B cell (primary cell): Measurements from ENCODE around the gene IFI44L. TPM values are rescaled to one million over a fixed set of nuclear protein-coding genes. Genes with fewer than 3 reads are reported as not detected.

Experiments
- ATAC-seq: fragments of 200-7000 bp; cut with Tn5 transposase; one replicate; pipeline ENCODE4 v1.10.0; 2021; ENCODE audit warnings: low read depth, mild to moderate bottlenecking, moderate number of reproducible peaks, moderate library complexity
- CTCF ChIA-PET: fragments of 350-600 bp; sonication (Branson Sonifier 250); formaldehyde crosslinking; loops from one replicate; lab custom pipeline; 2021; ENCODE audit warnings: antibody characterized with exemption, inconsistent platforms; lab: Charles Lee
- POLR2A ChIA-PET: fragments of 350-600 bp; sonication (Branson Sonifier 250); formaldehyde crosslinking; loops from one replicate; lab custom pipeline; 2021; ENCODE audit warnings: antibody characterized with exemption; lab: Charles Lee
- DNase-seq: peaks from one replicate; pipeline ENCODE4 v3.0.0; 2013
- H2AFZ ChIP-seq: 2 replicates; pipeline ENCODE4 v1.6.1; 2012; ENCODE audit warnings: mild to moderate bottlenecking, low read depth, low read length; ENCODE audit not compliant: insufficient read depth, poor library complexity, severe bottlenecking
- H3K27ac ChIP-seq, 2 donors: 1 replicate in 1 of 2; 2 replicates in 1 of 2; pipeline ENCODE4 v1.5.1; 2012 to 2013; ENCODE audit warnings: low read length in 2 of 2, mild to moderate bottlenecking in 2 of 2, moderate library complexity in 1 of 2
- H3K27me3 ChIP-seq, 4 experiments: fragments of 200-600 bp in 1 of 4; sonication (generic) in 1 of 4; replicated peaks in 1 of 4; 1 replicate in 2 of 4; 2 replicates in 2 of 4; pipeline versions ENCODE4 v1.6.1 to v1.7.0; 2013 to 2016; ENCODE audit warnings: low read length in 3 of 4, mild to moderate bottlenecking in 2 of 4, mixed read lengths in 1 of 4, moderate library complexity in 1 of 4; ENCODE audit not compliant: insufficient read depth in 4 of 4, control insufficient read depth in 3 of 4; ENCODE audit errors: control extremely low read depth in 1 of 4
- H3K36me3 ChIP-seq, 2 experiments: replicated peaks in 1 of 2; 1 replicate in 1 of 2; 2 replicates in 1 of 2; pipeline versions ENCODE4 v1.6.1 to v1.7.1; 2013; ENCODE audit warnings: low read length in 1 of 2; ENCODE audit not compliant: insufficient read depth in 2 of 2, control insufficient read depth in 1 of 2; ENCODE audit errors: control extremely low read depth in 1 of 2, extremely low read depth in 1 of 2
- H3K4me1 ChIP-seq, 2 donors: fragments of 200-600 bp in 1 of 2; sonication (generic) in 1 of 2; 1 replicate in 1 of 2; 2 replicates in 1 of 2; pipeline versions ENCODE4 v1.5.1 to v1.6.1; 2013 to 2017; ENCODE audit warnings: low read length in 2 of 2; ENCODE audit not compliant: control insufficient read depth in 2 of 2, insufficient read depth in 2 of 2
- H3K4me2 ChIP-seq: replicated peaks from 2 replicates; pipeline ENCODE3; 2012; ENCODE audit warnings: mild to moderate bottlenecking, low read depth, low read length; ENCODE audit not compliant: poor library complexity, severe bottlenecking
- H3K4me3 ChIP-seq, 5 experiments: fragments of 200-600 bp in 1 of 5; sonication (generic) in 1 of 5; 1 replicate in 3 of 5; 2 replicates in 2 of 5; pipeline versions ENCODE4 v1.5.1 to v1.7.0; 2011 to 2016; ENCODE audit warnings: low read length in 4 of 5, mild to moderate bottlenecking in 4 of 5, low read depth in 2 of 5, control low read depth in 1 of 5, moderate library complexity in 1 of 5; ENCODE audit not compliant: insufficient read depth in 1 of 5; ENCODE audit errors: control extremely low read depth in 1 of 5, extremely low read depth in 1 of 5
- H3K79me2 ChIP-seq: fragments of 200-600 bp; sonication (generic); one replicate; pipeline ENCODE4 v1.6.0; 2016; ENCODE audit warnings: low read length; ENCODE audit not compliant: control insufficient read depth, insufficient read depth
- H3K9ac ChIP-seq: fragments of 200-600 bp; sonication (generic); 2 replicates; pipeline ENCODE4 v1.6.1; 2017; ENCODE audit warnings: mild to moderate bottlenecking, low read length, moderate library complexity
- H3K9me3 ChIP-seq, 3 donors: one replicate each; pipeline versions ENCODE4 v1.6.1 to v1.7.1; 2013; ENCODE audit warnings: low read length in 2 of 3; ENCODE audit not compliant: control insufficient read depth in 2 of 3, insufficient read depth in 1 of 3; ENCODE audit errors: control extremely low read depth in 1 of 3
- H4K20me1 ChIP-seq: 2 replicates; pipeline ENCODE4 v1.6.0; 2012; ENCODE audit warnings: mild to moderate bottlenecking, low read length; ENCODE audit not compliant: insufficient read depth, control insufficient read depth, poor library complexity, severe bottlenecking
- H3K27ac Mint-ChIP-seq: one replicate; pipeline ENCODE4 v1.8.0; 2021; ENCODE audit warnings: mixed read lengths
- H3K27me3 Mint-ChIP-seq: one replicate; pipeline ENCODE4 v1.8.0; 2021; ENCODE audit warnings: mixed read lengths
- H3K4me1 Mint-ChIP-seq: one replicate; pipeline ENCODE4 v1.8.0; 2021; ENCODE audit warnings: mixed read lengths
- H3K4me3 Mint-ChIP-seq: one replicate; pipeline ENCODE4 v1.8.0; 2021; ENCODE audit warnings: mixed read lengths
- H3K9me3 Mint-ChIP-seq: one replicate; pipeline ENCODE4 v1.8.0; 2022; ENCODE audit warnings: mixed read lengths; ENCODE audit not compliant: insufficient read depth
- EZH2 ChIP-seq: IDR thresholded peaks from 2 replicates; pipeline ENCODE4 v1.6.1; 2012; ENCODE audit warnings: borderline replicate concordance, low read depth, mild to moderate bottlenecking, moderate library complexity, low read length; ENCODE audit not compliant: insufficient read depth, poor library complexity, severe bottlenecking
- WGBS: methylation state at CpG from one replicate; pipeline ENCODE4 v1.1.5; 2013; ENCODE audit warnings: missing lambda C conversion rate; ENCODE audit not compliant: insufficient coverage; 5-methylcytosine and 5-hydroxymethylcytosine counted together
- intact Hi-C: fragments of 100-400 bp; cut with micrococcal nuclease; formaldehyde crosslinking; loops from one replicate; pipeline ENCODE4 v1.10.0; 2022
- polyA plus RNA-seq: library from polyadenylated mRNA; depleted of rRNA; stranded (reverse); fragments of >200 nt; gene quantifications from 2 replicates; pipeline ENCODE4 v1.2.3, GENCODE V29; 2012
- total RNA-seq, 2 donors: library from RNA; stranded (reverse); fragments of 120-200 nt in 1 of 2; gene quantifications; 1 replicate in 1 of 2; 2 replicates in 1 of 2; pipeline versions ENCODE4 v1.2.3 to v1.2.4, GENCODE V29; 2013 to 2022
- TF ChIP-seq, protein P1 (sequence below): fragments of 200-600 bp; IDR thresholded peaks from one replicate; pipeline ENCODE4 v1.8.0; 2022; ENCODE audit warnings: antibody characterized with exemption, mild to moderate bottlenecking

The IFI44L gene
- total and polyA plus RNA-seq, 2 donors (not counting 1 experiment from before 2014, with no cell fraction given), result 3.7 to 4.8 TPM

GRCh38 chr1:78630600-78630999 is 10.4 kb downstream of the IFI44L start:
- ChIA-PET POLR2A (no interaction called here), CTCF (no interaction called here)
- DNase-seq, result no peak
- Histone ChIP-seq H3K27me3 (no peaks in the 10 kb centered on the region), H3K9me3 (peaks cover 0 to 3% (median 0%) of the 10 kb centered on the region in 3 donors), H3K4me3 (no peak overlapping the region), H3K4me2 (no peak overlapping the region), H3K9ac (no peak overlapping the region), H2AFZ (no peak overlapping the region), H4K20me1 (no peaks in the 10 kb centered on the region), H3K36me3 (no peaks in the 10 kb centered on the region), H3K27ac (no peak overlapping the region), H3K79me2 (peaks cover 16% of the 10 kb centered on the region), H3K4me1 (no peaks in the 10 kb centered on the region)
- H3K4me1 Mint-ChIP-seq, result no peaks in the 10 kb centered on the region
- peaks cover 2% of the 10 kb centered on the region for H3K9me3 Mint-ChIP-seq
- H3K27ac Mint-ChIP-seq, result no peak overlapping the region
- TF ChIP-seq EZH2, result no peak
- TF ChIP-seq, protein P1, sequence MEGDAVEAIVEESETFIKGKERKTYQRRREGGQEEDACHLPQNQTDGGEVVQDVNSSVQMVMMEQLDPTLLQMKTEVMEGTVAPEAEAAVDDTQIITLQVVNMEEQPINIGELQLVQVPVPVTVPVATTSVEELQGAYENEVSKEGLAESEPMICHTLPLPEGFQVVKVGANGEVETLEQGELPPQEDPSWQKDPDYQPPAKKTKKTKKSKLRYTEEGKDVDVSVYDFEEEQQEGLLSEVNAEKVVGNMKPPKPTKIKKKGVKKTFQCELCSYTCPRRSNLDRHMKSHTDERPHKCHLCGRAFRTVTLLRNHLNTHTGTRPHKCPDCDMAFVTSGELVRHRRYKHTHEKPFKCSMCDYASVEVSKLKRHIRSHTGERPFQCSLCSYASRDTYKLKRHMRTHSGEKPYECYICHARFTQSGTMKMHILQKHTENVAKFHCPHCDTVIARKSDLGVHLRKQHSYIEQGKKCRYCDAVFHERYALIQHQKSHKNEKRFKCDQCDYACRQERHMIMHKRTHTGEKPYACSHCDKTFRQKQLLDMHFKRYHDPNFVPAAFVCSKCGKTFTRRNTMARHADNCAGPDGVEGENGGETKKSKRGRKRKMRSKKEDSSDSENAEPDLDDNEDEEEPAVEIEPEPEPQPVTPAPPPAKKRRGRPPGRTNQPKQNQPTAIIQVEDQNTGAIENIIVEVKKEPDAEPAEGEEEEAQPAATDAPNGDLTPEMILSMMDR, result no peak
- ATAC-seq, result no peak
- no CpG with 5 or more reads among the region's 2 CpGs for WGBS
- no peak overlapping the region for H3K4me3 Mint-ChIP-seq
- H3K27me3 Mint-ChIP-seq, result no peaks in the 10 kb centered on the region
- intact Hi-C loops, result no loop called here

- Mint-ChIP-seq H3K27ac (no peak overlapping the region), H3K9me3 (peaks cover 2% of the 10 kb centered on the region), H3K4me1 (no peaks in the 10 kb centered on the region), H3K27me3 (no peaks in the 10 kb centered on the region), H3K4me3 (no peak overlapping the region)
- Histone ChIP-seq H3K9ac (no peak overlapping the region), H3K9me3 (no peaks in the 10 kb centered on the region), H4K20me1 (no peaks in the 10 kb centered on the region), H3K4me3 (no peak overlapping the region), H3K27me3 (no peaks in the 10 kb centered on the region), H3K4me2 (no peak overlapping the region), H2AFZ (no peak overlapping the region), H3K27ac (no peak overlapping the region), H3K79me2 (no peaks in the 10 kb centered on the region), H3K36me3 (no peaks in the 10 kb centered on the region), H3K4me1 (no peaks in the 10 kb centered on the region)
- intact Hi-C loops, result no loop called here
- ATAC-seq, result no peak
- WGBS, result 100% methylated on average over 4 of the region's 4 CpGs
- TF ChIP-seq, protein P1, result no peak
- TF ChIP-seq EZH2, result no peak
- ChIA-PET CTCF (no interaction called here), POLR2A (no interaction called here)
- no peak for DNase-seq
Observed at GRCh38 chr1:78633209-78633608, 13.0 kb downstream of the IFI44L start.
